HCT116 (cell line): Measurements from ENCODE around the gene TTLL6. TPM values are rescaled to one million over a fixed set of nuclear protein-coding genes. Genes with fewer than 3 reads are reported as not detected.

ENCODE experiments used
- ATAC-seq: fragments of 200-7000 bp; cut with Tn5 transposase; 2 replicates; pipeline ENCODE4 v1.9.1; 2020; ENCODE audit warnings: mild to moderate bottlenecking, moderate library complexity
- BruUV-seq: library from RNA; stranded (reverse); fragments of 400-500 nt; replicated peaks from 2 replicates; lab custom pipeline; 2021; lab: Mats Ljungman, UMichigan
- CTCF ChIA-PET: fragments of 300-600 bp; sonication (Branson Sonifier 250); formaldehyde crosslinking; loops from one replicate; lab custom pipeline; 2021; ENCODE audit warnings: antibody characterized with exemption; lab: Charles Lee
- POLR2A ChIA-PET: fragments of 300-600, 350-600 bp; sonication (Branson Sonifier 250); formaldehyde crosslinking; loops from one replicate; lab custom pipeline; 2021; ENCODE audit warnings: antibody characterized with exemption; lab: Charles Lee
- RAD21 ChIA-PET, 2 experiments: fragments of 300-600 bp; sonication (Branson Sonifier 250); formaldehyde crosslinking; loops; one replicate each; lab custom pipeline; 2023; ENCODE audit warnings: low total read pairs in 2 of 2; ENCODE audit not compliant: uncharacterized antibody in 2 of 2, unreplicated experiment in 2 of 2, low non-redundant PET in 1 of 2; lab: Charles Lee
- DNase-seq: peaks from one replicate; pipeline ENCODE4 v3.0.0-alpha.2; 2010; ENCODE audit warnings: low read depth, low spot score
- H2AFZ ChIP-seq: fragments of 200-600 bp; shearing (Covaris generic), sonication (generic); 2 replicates; pipeline ENCODE4 v1.6.1; 2017; ENCODE audit warnings: low read depth, mixed run types, mixed read lengths, antibody characterized with exemption, low read length; ENCODE audit not compliant: poor library complexity, severe bottlenecking
- H3K27ac ChIP-seq: 2 replicates; pipeline ENCODE4 v1.5.1; 2012; ENCODE audit warnings: low read depth, low read length
- H3K27me3 ChIP-seq: fragments of 200-600 bp; sonication (generic); 2 replicates; pipeline ENCODE4 v1.6.1; 2016; ENCODE audit warnings: mixed run types, low read length, mixed read lengths; ENCODE audit not compliant: insufficient read depth
- H3K36me3 ChIP-seq, 2 experiments: fragments of 200-500 bp in 1 of 2; fragments of 200-600 bp in 1 of 2; sonication (Bioruptor generic) in 1 of 2; sonication (generic) in 1 of 2; 2 replicates each; pipeline versions ENCODE4 v1.5.1 to v1.6.1; 2014 to 2016; ENCODE audit warnings: low read length in 2 of 2, inconsistent platforms in 1 of 2, mixed read lengths in 1 of 2, mixed run types in 1 of 2; ENCODE audit not compliant: insufficient read depth in 2 of 2, control insufficient read depth in 1 of 2
- H3K4me1 ChIP-seq, 2 experiments: fragments of 200-600 bp in 1 of 2; sonication (generic) in 1 of 2; 2 replicates each; pipeline versions ENCODE4 v1.5.1 to v1.6.1; 2012 to 2017; ENCODE audit warnings: low read length in 2 of 2, inconsistent platforms in 1 of 2, mild to moderate bottlenecking in 1 of 2, mixed read lengths in 1 of 2, mixed run types in 1 of 2, moderate library complexity in 1 of 2; ENCODE audit not compliant: insufficient read depth in 2 of 2, control insufficient read depth in 1 of 2
- H3K4me2 ChIP-seq: fragments of 200-600 bp; sonication (generic); 2 replicates; pipeline ENCODE4 v1.6.1; 2017; ENCODE audit warnings: mixed run types, low read length, mixed read lengths
- H3K4me3 ChIP-seq, 2 experiments: fragments of 200-600 bp in 1 of 2; sonication (generic) in 1 of 2; replicated peaks in 1 of 2; 2 replicates each; pipeline ENCODE4 v1.5.1; 2011 to 2016; ENCODE audit warnings: low read length in 2 of 2, control low read depth in 1 of 2, low read depth in 1 of 2, mild to moderate bottlenecking in 1 of 2, mixed read lengths in 1 of 2, mixed run types in 1 of 2
- H3K79me2 ChIP-seq: fragments of 200-600 bp; sonication (generic); 2 replicates; pipeline ENCODE4 v1.6.1; 2017; ENCODE audit warnings: mild to moderate bottlenecking, mixed run types, low read length, moderate library complexity, mixed read lengths; ENCODE audit not compliant: insufficient read depth
- H3K9ac ChIP-seq: fragments of 200-600 bp; sonication (generic); 2 replicates; pipeline ENCODE4 v1.6.1; 2016; ENCODE audit warnings: low read length, mixed read lengths
- H3K9me2 ChIP-seq: fragments of 200-600 bp; sonication (generic), shearing (Covaris generic); 2 replicates; pipeline ENCODE4 v1.6.1; 2017; ENCODE audit warnings: mixed run types, mild to moderate bottlenecking, moderate library complexity; ENCODE audit not compliant: insufficient read depth
- H3K9me3 ChIP-seq, 2 experiments: fragments of 200-500 bp in 1 of 2; fragments of 200-600 bp in 1 of 2; sonication (Bioruptor generic) in 1 of 2; sonication (generic) in 1 of 2; 2 replicates each; pipeline ENCODE4 v1.6.1; 2014 to 2017; ENCODE audit warnings: low read length in 2 of 2, mixed read lengths in 2 of 2, inconsistent platforms in 1 of 2, low read depth in 1 of 2, mild to moderate bottlenecking in 1 of 2, mixed run types in 1 of 2, moderate library complexity in 1 of 2; ENCODE audit not compliant: control insufficient read depth in 1 of 2, insufficient read depth in 1 of 2
- H4K20me1 ChIP-seq: fragments of 200-600 bp; sonication (generic), shearing (Covaris generic); 2 replicates; pipeline ENCODE4 v1.6.1; 2017; ENCODE audit warnings: mixed run types, mild to moderate bottlenecking, moderate library complexity; ENCODE audit not compliant: insufficient read depth
- CBX3 ChIP-seq: IDR thresholded peaks from 2 replicates; pipeline ENCODE4 v1.6.1; 2012; ENCODE audit warnings: low read depth
- CEBPB ChIP-seq: IDR thresholded peaks from 2 replicates; pipeline ENCODE4 v1.6.1; 2012; ENCODE audit warnings: low read depth
- EGR1 ChIP-seq: IDR thresholded peaks from 2 replicates; pipeline ENCODE4 v1.6.1; 2012; ENCODE audit warnings: low read depth
- EZH2phosphoT487 ChIP-seq: fragments of 200-600 bp; IDR thresholded peaks from 2 replicates; pipeline ENCODE4 v1.6.1; 2018; ENCODE audit warnings: antibody characterized with exemption, borderline replicate concordance
- FOSL1 ChIP-seq: IDR thresholded peaks from 2 replicates; pipeline ENCODE4 v1.6.1; 2012; ENCODE audit warnings: low read depth
- POLR2A ChIP-seq: IDR thresholded peaks from 2 replicates; pipeline ENCODE4 v1.7.0; 2011; ENCODE audit warnings: borderline replicate concordance; ENCODE audit not compliant: insufficient read depth, insufficient read length; ENCODE audit errors: extremely low read depth
- POLR2AphosphoS5 ChIP-seq: IDR thresholded peaks from 2 replicates; pipeline ENCODE4 v1.6.1; 2011; ENCODE audit warnings: mild to moderate bottlenecking, low read depth, low read length, moderate library complexity
- REST ChIP-seq: IDR thresholded peaks from 2 replicates; pipeline ENCODE4 v1.6.1; 2012; ENCODE audit warnings: low read depth
- SRF ChIP-seq: IDR thresholded peaks from 2 replicates; pipeline ENCODE4 v1.6.1; 2012; ENCODE audit warnings: low read depth
- TCF7L2 ChIP-seq: IDR thresholded peaks from 2 replicates; pipeline ENCODE4 v1.7.0; 2011; ENCODE audit warnings: borderline replicate concordance, inconsistent platforms; ENCODE audit not compliant: insufficient read depth, insufficient read length; ENCODE audit errors: extremely low read depth
- YY1 ChIP-seq: IDR thresholded peaks from 2 replicates; pipeline ENCODE4 v1.6.1; 2011; ENCODE audit warnings: low read length, low read depth, moderate library complexity, mild to moderate bottlenecking; ENCODE audit not compliant: insufficient replicate concordance; ENCODE audit errors: extremely low read depth
- ZBTB33 ChIP-seq: IDR thresholded peaks from 2 replicates; pipeline ENCODE4 v1.6.1; 2011; ENCODE audit warnings: mild to moderate bottlenecking, low read length, moderate library complexity; ENCODE audit not compliant: insufficient replicate concordance; ENCODE audit errors: extremely low read depth
- ZFX ChIP-seq: fragments of 450-650 bp; IDR thresholded peaks from 2 replicates; pipeline ENCODE4 v1.6.1; 2017
- intact Hi-C: fragments of 100-400 bp; cut with micrococcal nuclease; formaldehyde crosslinking; loops from 2 replicates; pipeline ENCODE4 v1.10.0; 2022
- total RNA-seq: library from RNA; stranded (reverse); gene quantifications from one replicate; pipeline ENCODE4 v1.2.1, GENCODE V29; 2021; ENCODE audit not compliant: unreplicated experiment
- TF ChIP-seq, protein P1 (sequence below): IDR thresholded peaks from 2 replicates; pipeline ENCODE4 v1.6.1; 2012

The TTLL6 gene
- total RNA-seq, 1 experiment from 2014 or later, result 0.79 TPM

DNA sequence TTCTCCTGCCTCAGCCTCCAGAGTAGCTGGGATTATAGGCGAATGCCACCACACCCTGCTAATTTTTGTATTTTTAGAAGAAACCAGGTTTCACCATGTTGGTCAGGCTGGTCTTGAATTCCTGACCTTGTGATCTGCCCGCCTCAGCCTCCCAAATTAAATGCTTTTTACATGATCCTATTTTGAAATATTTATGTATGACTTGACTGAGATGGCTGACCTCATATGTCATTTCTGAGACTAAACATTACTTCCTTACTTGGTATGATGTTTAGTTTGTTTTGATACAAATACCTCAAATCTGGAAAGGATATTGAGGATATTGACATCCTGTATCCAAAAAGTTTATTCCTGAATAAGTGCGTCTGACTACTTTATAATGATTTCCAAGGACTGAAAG is 25.7 kb upstream of the TTLL6 start:
- Histone ChIP-seq H3K9me3 (no peaks in the 10 kb centered on the region), H3K9ac (no peak overlapping the region), H4K20me1 (no peaks in the 10 kb centered on the region), H3K9me2 (no peaks in the 10 kb centered on the region), H3K4me3 (no peak overlapping the region), H3K4me2 (no peak overlapping the region), H3K79me2 (0 out of 2 replicates have a peak, but pooled peaks cover 6% of the 10 kb centered on the region), H3K4me1 (no peaks in the 10 kb centered on the region), H3K36me3 (peaks cover 4 to 17% of the 10 kb centered on the region in 2 experiments; a peak in 3 of 4 replicates), H3K27ac (no peak overlapping the region), H2AFZ (no peak overlapping the region), H3K27me3 (no peaks in the 10 kb centered on the region)
- RAD21 ChIA-PET, result no interaction called here
- no TSS peak for BruUV-seq
- CTCF ChIA-PET, result interaction anchor here (1.4 kb wide), 1 partner anchor 164 kb away, joined by 3 read pairs; no protein-coding TSS in a partner anchor
- DNase-seq (no peak), ATAC-seq (no peak)
- TF ChIP-seq EGR1 (no peak), YY1 (no peak), ZFX (no peak), TCF7L2 (no peak), POLR2A (no peak), EZH2phosphoT487 (no peak), ZBTB33 (no peak), SRF (no peak)
- intact Hi-C loops, result no loop called here
- POLR2A ChIA-PET, result no interaction called here

DNA sequence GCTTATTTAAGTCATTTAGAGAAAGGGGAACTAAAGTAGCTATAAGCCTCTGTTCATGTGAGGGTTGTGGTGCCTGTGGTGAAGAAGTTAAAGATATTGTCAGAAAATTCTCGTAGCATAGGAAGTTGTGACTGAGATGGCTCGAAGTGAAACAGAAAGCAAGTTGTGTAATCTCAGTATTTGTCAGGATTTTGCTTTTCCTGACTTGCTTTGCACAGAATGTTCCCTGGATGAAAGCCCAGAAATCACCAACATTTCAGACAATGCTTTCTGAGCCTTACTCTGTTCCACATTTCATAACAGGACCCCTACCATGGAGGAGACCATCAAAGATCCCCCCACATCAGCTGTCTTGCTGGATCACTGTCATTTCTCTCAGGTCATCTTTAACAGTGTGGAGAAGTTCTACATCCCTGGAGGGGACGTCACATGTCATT is 24.4 kb upstream of the TTLL6 start:
- H3K79me2 ChIP-seq, result 0 out of 2 replicates have a peak, but pooled peaks cover 9% of the 10 kb centered on the region
- RAD21 ChIA-PET, result no interaction called here
- H4K20me1 ChIP-seq, result no peaks in the 10 kb centered on the region
- no peak for ATAC-seq
- no peak overlapping the region for H3K9ac ChIP-seq
- no peak overlapping the region for H3K4me2 ChIP-seq
- no peaks in the 10 kb centered on the region for H3K9me3 ChIP-seq
- H3K27me3 ChIP-seq, result no peaks in the 10 kb centered on the region
- no peak overlapping the region for H3K4me3 ChIP-seq
- no peak overlapping the region for H3K27ac ChIP-seq
- no TSS peak for BruUV-seq
- CTCF ChIA-PET, result interaction anchor here (0.9 to 1.8 kb wide), 2 partner anchors 24 to 37 kb away, joined by 4 to 9 read pairs; partner anchors contain the start of gene TTLL6
- peaks cover 4 to 12% of the 10 kb centered on the region in 2 experiments; a peak in 3 of 4 replicates for H3K36me3 ChIP-seq
- H3K4me1 ChIP-seq, result no peaks in the 10 kb centered on the region
- DNase-seq, result no peak
- H2AFZ ChIP-seq, result no peak overlapping the region
- H3K9me2 ChIP-seq, result no peaks in the 10 kb centered on the region
- POLR2A ChIA-PET, result no interaction called here
- intact Hi-C loops, result no loop called here
- TF ChIP-seq POLR2AphosphoS5 (no peak), REST (no peak), FOSL1 (no peak), EGR1 (no peak), CBX3 (no peak), CEBPB (no peak), YY1 (no peak), POLR2A (no peak), ZFX (no peak)
- TF ChIP-seq, protein P1, sequence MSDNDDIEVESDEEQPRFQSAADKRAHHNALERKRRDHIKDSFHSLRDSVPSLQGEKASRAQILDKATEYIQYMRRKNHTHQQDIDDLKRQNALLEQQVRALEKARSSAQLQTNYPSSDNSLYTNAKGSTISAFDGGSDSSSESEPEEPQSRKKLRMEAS, result no peak
